Stimulated activated CD4-positive, alpha-beta T cell treated with anti-CD3 and anti-CD28 coated beads, Interleukin-1b, Interleukin-23, amount 100 ng/mL, for 1 hour (primary cell): ENCODE data around the gene OTOG.

Experiments
- DNase-seq, 2 donors: peaks; one replicate each; pipeline ENCODE4 v3.0.0-alpha.2; 2020; ENCODE audit warnings: low read depth in 2 of 2

Gene OTOG

GRCh38 chr11:17561526-17561925 is 14.5 kb downstream of the OTOG start:
- DNase-seq: no peak

GRCh38 chr11:17563231-17563646 is 16.2 kb downstream of the OTOG start:
- no peak for DNase-seq

GRCh38 chr11:17563961-17564686 is 17.1 kb downstream of the OTOG start:
- no peak for DNase-seq

- no peak for DNase-seq
Measured at GRCh38 chr11:17564687-17565042, 17.6 kb downstream of the OTOG start.

- no peak for DNase-seq
Measured at GRCh38 chr11:17568944-17569343, 21.9 kb downstream of the OTOG start.

- DNase-seq: no peak
Measured at GRCh38 chr11:17570034-17570433, 23.0 kb downstream of the OTOG start.

GRCh38 chr11:17571431-17572358 is 24.6 kb downstream of the OTOG start:
- no peak for DNase-seq

- DNase-seq: no peak
Measured at GRCh38 chr11:17572359-17572690, 25.3 kb downstream of the OTOG start.

GRCh38 chr11:17572791-17573460 is 25.9 kb downstream of the OTOG start:
- DNase-seq: no peak

- DNase-seq: no peak
Measured at GRCh38 chr11:17573526-17573925, 26.5 kb downstream of the OTOG start.

GRCh38 chr11:17574141-17575091 is 27.4 kb downstream of the OTOG start:
- no peak for DNase-seq

GRCh38 chr11:17575431-17576425 is 28.7 kb downstream of the OTOG start:
- no peak for DNase-seq

GRCh38 chr11:17578296-17578695 is 31.2 kb downstream of the OTOG start:
- no peak for DNase-seq

- DNase-seq: no peak
Measured at GRCh38 chr11:17578958-17579357, 31.9 kb downstream of the OTOG start.

- no peak for DNase-seq
Measured at GRCh38 chr11:17579451-17579850, 32.4 kb downstream of the OTOG start.

- DNase-seq: no peak
Measured at GRCh38 chr11:17580271-17580670, 33.2 kb downstream of the OTOG start.

GRCh38 chr11:17581036-17581731 is 34.1 kb downstream of the OTOG start:
- DNase-seq: no peak

- no peak for DNase-seq
Measured at GRCh38 chr11:17581732-17582053, 34.6 kb downstream of the OTOG start.

- no peak for DNase-seq
Measured at GRCh38 chr11:17585911-17586695, 39.0 kb downstream of the OTOG start.
